Right atrium auricular region (tissue), 2 donors: ENCODE results near the gene SAT1. TPM values are rescaled to one million over a fixed set of nuclear protein-coding genes. Genes with fewer than 3 reads are reported as not detected.
A peak's percentile ranks its signal among the peaks of the same experiment; 100 is the strongest.

Source experiments
- DNase-seq: peaks from one replicate; pipeline ENCODE4 v3.0.0-alpha.2; 2019; ENCODE audit warnings: low spot score
- H3K27ac ChIP-seq, 2 donors: fragments of 200-600 bp; sonication (generic); 1 replicate in 1 of 2; 2 replicates in 1 of 2; pipeline ENCODE4 v1.5.1; 2016 to 2019
- H3K27me3 ChIP-seq, 2 donors: fragments of 200-600 bp; sonication (generic); one replicate each; pipeline versions ENCODE4 v1.5.1 to v1.6.0; 2017 to 2019
- H3K36me3 ChIP-seq: fragments of 200-600 bp; sonication (generic); one replicate; pipeline ENCODE4 v1.5.1; 2016
- H3K4me1 ChIP-seq, 2 donors: fragments of 200-600 bp; sonication (generic); one replicate each; pipeline versions ENCODE4 v1.5.1 to v1.6.0; 2017 to 2019
- H3K4me3 ChIP-seq, 2 donors: fragments of 200-600 bp; sonication (generic); 1 replicate in 1 of 2; 2 replicates in 1 of 2; pipeline ENCODE4 v1.5.1; 2017 to 2019; ENCODE audit warnings: mild to moderate bottlenecking in 1 of 2, moderate library complexity in 1 of 2
- H3K9me3 ChIP-seq, 2 donors: fragments of 200-600 bp; sonication (generic); one replicate each; pipeline ENCODE4 v1.5.1; 2019
- total RNA-seq, 2 donors: library from RNA; depleted of rRNA; stranded (reverse); fragments of >200 nt; gene quantifications; one replicate each; pipeline ENCODE4 v1.1.0, GENCODE V29; 2016
- TF ChIP-seq, protein P1 (sequence below), 2 donors: fragments of 200-600 bp; sonication (generic); IDR thresholded peaks; one replicate each; pipeline ENCODE4 v1.5.1; 2019; ENCODE audit warnings: antibody characterized with exemption in 2 of 2

SAT1 gene
- total RNA-seq, 2 donors from 2014 or later: 513 to 713 TPM

DNA sequence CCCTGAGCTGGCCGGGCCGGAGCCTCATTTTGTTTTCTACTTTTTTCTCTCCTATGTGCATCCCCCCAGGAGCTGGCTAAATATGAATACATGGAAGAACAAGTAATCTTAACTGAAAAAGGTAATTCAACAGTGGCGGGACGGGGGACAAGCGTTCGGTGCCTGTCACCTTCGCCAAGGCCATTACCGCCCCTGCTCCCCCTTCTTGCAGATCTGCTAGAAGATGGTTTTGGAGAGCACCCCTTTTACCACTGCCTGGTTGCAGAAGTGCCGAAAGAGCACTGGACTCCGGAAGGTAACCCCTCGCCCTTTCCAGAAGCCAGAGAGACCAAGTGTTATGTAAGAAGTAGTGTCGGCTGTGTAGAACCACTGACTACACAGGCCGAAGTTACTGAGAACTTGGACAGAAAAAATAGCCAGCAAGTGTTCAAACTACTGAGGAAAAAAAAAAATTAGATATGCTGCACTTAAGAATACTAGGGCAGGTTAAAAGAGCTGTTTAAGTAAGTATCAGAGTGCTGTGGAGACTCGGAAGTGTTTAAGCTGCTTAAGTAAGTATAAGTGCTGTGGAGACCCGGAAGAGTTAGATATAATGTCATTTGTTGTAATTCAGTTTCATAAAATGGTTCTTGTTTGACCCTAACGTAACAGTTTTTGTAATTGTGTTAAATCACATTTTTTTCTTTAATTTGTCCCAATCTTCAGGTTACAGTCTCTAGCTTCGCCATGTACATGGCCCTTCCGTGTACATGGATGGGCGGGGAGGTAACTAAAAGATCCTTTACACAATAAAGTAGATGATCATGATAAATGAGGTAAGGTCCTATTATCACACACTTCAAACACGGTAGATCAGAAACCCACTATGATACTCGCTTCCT lies 856 bp downstream of the SAT1 start:
- no peak for DNase-seq
- TF ChIP-seq, protein P1, sequence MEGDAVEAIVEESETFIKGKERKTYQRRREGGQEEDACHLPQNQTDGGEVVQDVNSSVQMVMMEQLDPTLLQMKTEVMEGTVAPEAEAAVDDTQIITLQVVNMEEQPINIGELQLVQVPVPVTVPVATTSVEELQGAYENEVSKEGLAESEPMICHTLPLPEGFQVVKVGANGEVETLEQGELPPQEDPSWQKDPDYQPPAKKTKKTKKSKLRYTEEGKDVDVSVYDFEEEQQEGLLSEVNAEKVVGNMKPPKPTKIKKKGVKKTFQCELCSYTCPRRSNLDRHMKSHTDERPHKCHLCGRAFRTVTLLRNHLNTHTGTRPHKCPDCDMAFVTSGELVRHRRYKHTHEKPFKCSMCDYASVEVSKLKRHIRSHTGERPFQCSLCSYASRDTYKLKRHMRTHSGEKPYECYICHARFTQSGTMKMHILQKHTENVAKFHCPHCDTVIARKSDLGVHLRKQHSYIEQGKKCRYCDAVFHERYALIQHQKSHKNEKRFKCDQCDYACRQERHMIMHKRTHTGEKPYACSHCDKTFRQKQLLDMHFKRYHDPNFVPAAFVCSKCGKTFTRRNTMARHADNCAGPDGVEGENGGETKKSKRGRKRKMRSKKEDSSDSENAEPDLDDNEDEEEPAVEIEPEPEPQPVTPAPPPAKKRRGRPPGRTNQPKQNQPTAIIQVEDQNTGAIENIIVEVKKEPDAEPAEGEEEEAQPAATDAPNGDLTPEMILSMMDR (IDR thresholded peaks at IDR 0.05): no peak
- H3K9me3 ChIP-seq: no peaks in the 10 kb centered on the region
- H3K4me1 ChIP-seq: peaks cover 0 to 5% of the 10 kb centered on the region in 2 donors
- H3K36me3 ChIP-seq: peaks cover 15% of the 10 kb centered on the region
- H3K27ac ChIP-seq: peak overlapping the region; percentile 86 to 94
- H3K27me3 ChIP-seq: no peaks in the 10 kb centered on the region
- peak overlapping the region; percentile 68 to 71 for H3K4me3 ChIP-seq

DNA sequence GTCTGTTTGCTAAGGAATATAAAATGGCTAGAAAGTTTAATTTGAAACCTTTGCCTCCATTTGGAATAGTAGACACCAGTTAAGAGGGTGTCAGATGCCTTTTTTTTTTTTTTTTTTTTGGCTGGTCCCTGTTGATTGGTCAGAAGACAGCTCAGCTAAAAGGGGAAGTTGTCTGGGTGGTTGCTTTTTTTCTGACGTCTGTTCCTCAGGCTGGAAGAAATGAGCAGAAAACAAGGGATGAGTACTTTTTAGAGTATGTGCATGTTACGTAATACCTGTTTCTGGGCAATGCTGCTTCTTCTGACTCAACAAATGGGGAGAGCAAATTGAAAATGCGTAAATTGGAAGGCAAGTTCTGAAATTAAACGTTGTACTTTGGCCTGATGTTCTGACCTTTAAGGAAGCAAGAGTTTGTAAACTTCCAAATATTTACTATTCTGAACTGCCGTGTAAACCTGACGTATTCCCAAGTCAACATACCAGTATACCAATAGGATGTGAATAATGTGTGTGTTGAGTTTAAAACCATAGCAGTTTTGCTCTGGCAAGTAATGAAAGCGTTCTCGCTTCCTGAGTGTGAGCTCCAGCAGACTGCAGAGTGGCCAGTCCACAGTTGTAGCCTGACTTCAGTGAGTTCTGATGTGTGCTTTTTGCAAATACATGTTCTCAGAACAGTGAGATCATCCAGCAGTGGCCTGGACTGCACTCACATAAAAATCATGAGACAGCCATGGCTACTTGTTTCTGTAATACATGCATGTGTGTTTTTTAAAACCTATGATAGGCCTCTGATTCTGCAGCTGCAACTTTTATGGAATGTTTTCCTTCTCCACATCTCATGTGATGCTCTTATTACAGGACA lies 1.7 kb downstream of the SAT1 start:
- peaks cover 15% of the 10 kb centered on the region for H3K36me3 ChIP-seq
- peaks cover 0 to 5% of the 10 kb centered on the region in 2 donors for H3K4me1 ChIP-seq
- H3K27me3 ChIP-seq: no peaks in the 10 kb centered on the region
- TF ChIP-seq, protein P1 (IDR thresholded peaks at IDR 0.05): no peak
- H3K27ac ChIP-seq: peak overlapping the region; percentile 86 to 94
- no peak for DNase-seq
- H3K4me3 ChIP-seq: peak overlapping the region; percentile 68 to 71
- no peaks in the 10 kb centered on the region for H3K9me3 ChIP-seq

DNA sequence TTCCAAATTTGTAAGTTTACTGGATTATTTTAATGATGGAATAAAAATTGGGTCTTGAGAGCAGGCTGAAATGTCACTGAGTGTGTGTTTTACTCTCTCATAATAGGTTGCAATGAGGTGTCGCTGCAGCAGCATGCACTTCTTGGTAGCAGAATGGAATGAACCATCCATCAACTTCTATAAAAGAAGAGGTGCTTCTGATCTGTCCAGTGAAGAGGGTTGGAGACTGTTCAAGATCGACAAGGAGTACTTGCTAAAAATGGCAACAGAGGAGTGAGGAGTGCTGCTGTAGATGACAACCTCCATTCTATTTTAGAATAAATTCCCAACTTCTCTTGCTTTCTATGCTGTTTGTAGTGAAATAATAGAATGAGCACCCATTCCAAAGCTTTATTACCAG lies 2.6 kb downstream of the SAT1 start:
- no peaks in the 10 kb centered on the region for H3K27me3 ChIP-seq
- peak overlapping the region; percentile 86 to 94 for H3K27ac ChIP-seq
- peaks cover 0 to 5% of the 10 kb centered on the region in 2 donors for H3K4me1 ChIP-seq
- H3K4me3 ChIP-seq: peak overlapping the region; percentile 68 to 71
- TF ChIP-seq, protein P1 (IDR thresholded peaks at IDR 0.05): no peak
- no peak for DNase-seq
- H3K9me3 ChIP-seq: no peaks in the 10 kb centered on the region
- peaks cover 15% of the 10 kb centered on the region for H3K36me3 ChIP-seq

DNA sequence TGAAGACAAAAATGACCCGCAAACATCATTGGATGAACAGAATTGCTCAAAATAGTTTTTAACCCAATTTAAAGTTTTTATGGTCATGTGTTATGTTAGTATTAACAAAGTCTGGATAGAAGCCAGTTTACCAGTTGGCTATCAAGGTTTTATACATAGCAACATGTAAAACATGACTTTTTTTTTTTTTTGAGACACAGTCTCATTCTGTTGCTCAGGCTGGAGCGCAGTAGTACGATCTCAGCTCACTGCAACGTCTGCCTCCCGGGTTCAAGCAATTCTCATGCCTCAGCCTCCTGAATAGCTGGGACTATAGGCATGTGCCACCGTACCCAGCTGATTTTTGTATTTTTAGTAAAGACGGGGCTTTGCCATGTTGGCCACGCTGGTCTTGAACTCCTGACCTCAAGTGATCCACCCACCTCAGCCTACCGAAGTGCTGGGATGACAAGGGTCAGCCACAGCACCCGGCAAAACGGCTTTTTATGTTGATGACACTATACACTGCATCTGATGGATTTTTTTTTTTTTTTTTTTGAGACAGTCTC lies 3.4 kb downstream of the SAT1 start:
- H3K27ac ChIP-seq: peak overlapping the region; percentile 86 to 94
- TF ChIP-seq, protein P1 (IDR thresholded peaks at IDR 0.05): no peak
- H3K4me1 ChIP-seq: peaks cover 0 to 5% of the 10 kb centered on the region in 2 donors
- H3K36me3 ChIP-seq: peaks cover 15% of the 10 kb centered on the region
- DNase-seq: no peak
- no peak overlapping the region for H3K4me3 ChIP-seq
- no peaks in the 10 kb centered on the region for H3K9me3 ChIP-seq
- no peaks in the 10 kb centered on the region for H3K27me3 ChIP-seq

DNA sequence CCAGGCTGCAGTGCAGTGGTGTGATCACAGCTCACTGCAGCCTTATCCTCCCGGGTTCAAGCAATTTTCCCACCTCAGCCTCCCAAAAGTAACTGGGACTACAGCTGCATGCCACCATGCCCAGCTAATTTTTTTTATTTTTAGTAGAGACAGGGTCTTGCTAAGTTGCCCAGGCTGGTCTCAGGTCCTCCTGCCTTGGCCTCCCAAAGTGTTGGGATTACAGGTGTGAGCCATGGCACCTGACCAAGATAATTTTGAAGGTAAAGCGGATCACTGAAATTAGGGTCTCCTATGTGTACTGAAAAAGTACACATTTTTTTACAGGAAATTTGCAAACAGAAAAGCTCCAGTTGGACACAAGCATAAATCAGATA lies 4.8 kb downstream of the SAT1 start:
- peak overlapping the region in 1 of 2 donors; percentile 29 for H3K27ac ChIP-seq
- H3K4me3 ChIP-seq: no peak overlapping the region
- H3K9me3 ChIP-seq: no peaks in the 10 kb centered on the region
- H3K4me1 ChIP-seq: no peaks in the 10 kb centered on the region
- H3K36me3 ChIP-seq: peaks cover 15% of the 10 kb centered on the region
- DNase-seq: no peak
- TF ChIP-seq, protein P1 (IDR thresholded peaks at IDR 0.05): no peak
- H3K27me3 ChIP-seq: no peaks in the 10 kb centered on the region
